MM.1S (cell line): ENCODE data around the gene PTPRG.
A peak's percentile ranks its signal among the peaks of the same experiment; 100 is the strongest.

Source experiments
- DNase-seq: peaks from one replicate; pipeline ENCODE4 v3.0.0-alpha.2; 2015
- H2AFZ ChIP-seq: fragments of 300-600 bp; sonication (generic); 2 replicates; pipeline ENCODE4 v1.6.0; 2016; ENCODE audit warnings: antibody characterized with exemption, low read length
- H3F3A ChIP-seq: fragments of 300-600 bp; sonication (generic); 2 replicates; pipeline ENCODE4 v1.6.1; 2016; ENCODE audit warnings: mild to moderate bottlenecking, antibody characterized with exemption, low read length, moderate library complexity, mixed read lengths; ENCODE audit not compliant: insufficient read depth
- H3K27ac ChIP-seq: fragments of 300-600 bp; sonication (generic); 2 replicates; pipeline ENCODE4 v1.5.1; 2016; ENCODE audit warnings: mild to moderate bottlenecking, low read length
- H3K27me3 ChIP-seq: fragments of 300-600 bp; sonication (generic); replicated peaks from 2 replicates; pipeline ENCODE4 v1.6.0; 2016; ENCODE audit warnings: low read length; ENCODE audit not compliant: insufficient read depth
- H3K36me3 ChIP-seq: fragments of 300-600 bp; sonication (generic); replicated peaks from 2 replicates; pipeline ENCODE4 v1.6.1; 2016; ENCODE audit warnings: mild to moderate bottlenecking, low read length, mixed read lengths; ENCODE audit not compliant: insufficient read depth
- H3K4me1 ChIP-seq: fragments of 300-600 bp; sonication (generic); 2 replicates; pipeline ENCODE4 v1.6.1; 2016; ENCODE audit warnings: low read length, mixed read lengths
- H3K4me2 ChIP-seq: fragments of 300-600 bp; sonication (generic); 2 replicates; pipeline ENCODE4 v1.6.0; 2016; ENCODE audit warnings: low read depth, low read length
- H3K4me3 ChIP-seq: fragments of 300-600 bp; sonication (generic); 2 replicates; pipeline ENCODE4 v1.5.1; 2016; ENCODE audit warnings: low read length, mixed read lengths
- H3K79me2 ChIP-seq: fragments of 300-600 bp; sonication (generic); 2 replicates; pipeline ENCODE4 v1.6.1; 2016; ENCODE audit warnings: mixed run types, low read length, mixed read lengths
- H3K9ac ChIP-seq: fragments of 300-600 bp; sonication (generic); 2 replicates; pipeline ENCODE4 v1.6.1; 2016; ENCODE audit warnings: low read length, mixed read lengths
- H3K9me2 ChIP-seq: fragments of 300-600 bp; sonication (generic); replicated peaks from 2 replicates; pipeline ENCODE4 v1.6.1; 2016; ENCODE audit warnings: mild to moderate bottlenecking, low read length, mixed read lengths; ENCODE audit not compliant: insufficient read depth
- H3K9me3 ChIP-seq: fragments of 300-600 bp; sonication (generic); replicated peaks from 2 replicates; pipeline ENCODE4 v1.6.1; 2016; ENCODE audit warnings: mild to moderate bottlenecking, low read length, mixed read lengths; ENCODE audit not compliant: insufficient read depth
- H4K20me1 ChIP-seq: fragments of 300-600 bp; sonication (generic); 2 replicates; pipeline ENCODE4 v1.6.1; 2016; ENCODE audit warnings: mild to moderate bottlenecking, low read length, moderate library complexity, mixed read lengths; ENCODE audit not compliant: insufficient read depth
- CTCF ChIP-seq: fragments of 300-600 bp; sonication (generic); IDR thresholded peaks from 2 replicates; pipeline ENCODE4 v1.5.1; 2016; ENCODE audit warnings: antibody characterized with exemption, low read length, mixed read lengths
- EZH2 ChIP-seq: fragments of 300-600 bp; sonication (generic); optimal IDR thresholded peaks from 2 replicates; pipeline ENCODE3; 2017; ENCODE audit warnings: low read depth, mild to moderate bottlenecking, antibody characterized with exemption, low read length, mixed read lengths
- EZH2phosphoT487 ChIP-seq: fragments of 300-600 bp; sonication (generic); IDR thresholded peaks from 2 replicates; pipeline ENCODE4 v1.6.1; 2018; ENCODE audit warnings: antibody characterized with exemption, low read length

The PTPRG gene

GRCh38 chr3:61668317-61668864 is 107.0 kb downstream of the PTPRG start:
- peak; percentile 62 for DNase-seq
- Histone ChIP-seq H3K27me3 (no peaks in the 10 kb centered on the region), H3K27ac (peak overlapping the region; percentile 57; the same call in 1 of the 2 replicates), H3F3A (peaks cover 18% of the 10 kb centered on the region), H2AFZ (0 out of 2 replicates have a peak overlapping the region, but pooled peaks have one; percentile 9), H3K9me2 (no peaks in the 10 kb centered on the region), H3K4me1 (peaks cover 28% of the 10 kb centered on the region), H4K20me1 (no peaks in the 10 kb centered on the region), H3K79me2 (peaks cover 34% of the 10 kb centered on the region), H3K4me3 (peak overlapping the region; percentile 10), H3K4me2 (peak overlapping the region; percentile 69), H3K9ac (peak overlapping the region; percentile 23; the same call in 1 of the 2 replicates), H3K36me3 (no peaks in the 10 kb centered on the region), H3K9me3 (no peaks in the 10 kb centered on the region)
- TF ChIP-seq EZH2phosphoT487: no peak
- TF ChIP-seq CTCF: no peak
- no peak for TF ChIP-seq EZH2

GRCh38 chr3:61669203-61669602 is 107.8 kb downstream of the PTPRG start:
- Histone ChIP-seq H2AFZ (no peak overlapping the region), H3K4me1 (peaks cover 28% of the 10 kb centered on the region), H3K4me3 (no peak overlapping the region), H3K9me2 (no peaks in the 10 kb centered on the region), H3K4me2 (peak overlapping the region; percentile 69), H3K9ac (no peak overlapping the region), H3K79me2 (peaks cover 29% of the 10 kb centered on the region), H3K36me3 (no peaks in the 10 kb centered on the region), H3K27me3 (no peaks in the 10 kb centered on the region), H4K20me1 (no peaks in the 10 kb centered on the region), H3K9me3 (no peaks in the 10 kb centered on the region), H3F3A (peaks cover 18% of the 10 kb centered on the region), H3K27ac (peak overlapping the region; percentile 57; the same call in 1 of the 2 replicates)
- no peak for TF ChIP-seq CTCF
- no peak for DNase-seq

- Histone ChIP-seq H3K9ac (no peak overlapping the region), H3K36me3 (no peaks in the 10 kb centered on the region), H3K9me3 (no peaks in the 10 kb centered on the region), H3K27ac (peak overlapping the region; percentile 57; the same call in 1 of the 2 replicates), H3K4me3 (no peak overlapping the region), H3F3A (peaks cover 18% of the 10 kb centered on the region), H3K4me1 (peaks cover 28% of the 10 kb centered on the region), H3K27me3 (no peaks in the 10 kb centered on the region), H3K9me2 (no peaks in the 10 kb centered on the region), H2AFZ (no peak overlapping the region), H4K20me1 (no peaks in the 10 kb centered on the region), H3K4me2 (peak overlapping the region; percentile 69), H3K79me2 (peaks cover 27% of the 10 kb centered on the region)
- DNase-seq: peak; percentile 92
- TF ChIP-seq CTCF (no peak), EZH2phosphoT487 (no peak), EZH2 (no peak)
Measured at GRCh38 chr3:61669668-61670299, 108.4 kb downstream of the PTPRG start.
